ENCODE results near the gene PRSS16.

PRSS16 gene

GRCh38 chr6:27303613-27304272 lies 56.2 kb downstream of the PRSS16 start:
- peak; percentile 47 for DNase-seq (ENCODE audit: low read depth)

More at GRCh38 chr6:27303613-27304272, 56.2 kb downstream of the PRSS16 start:
- no peak overlapping the region for H3K4me3 ChIP-seq (ENCODE audit: low read length)
- no peak for TF ChIP-seq CTCF (IDR thresholded peaks at IDR 0.05; ENCODE audit: insufficient read depth, low read depth, low read length, missing control alignments)

All from epithelial cell of esophagus (primary cell).